ENCODE data around the gene LSMEM2.

The LSMEM2 gene

DNA sequence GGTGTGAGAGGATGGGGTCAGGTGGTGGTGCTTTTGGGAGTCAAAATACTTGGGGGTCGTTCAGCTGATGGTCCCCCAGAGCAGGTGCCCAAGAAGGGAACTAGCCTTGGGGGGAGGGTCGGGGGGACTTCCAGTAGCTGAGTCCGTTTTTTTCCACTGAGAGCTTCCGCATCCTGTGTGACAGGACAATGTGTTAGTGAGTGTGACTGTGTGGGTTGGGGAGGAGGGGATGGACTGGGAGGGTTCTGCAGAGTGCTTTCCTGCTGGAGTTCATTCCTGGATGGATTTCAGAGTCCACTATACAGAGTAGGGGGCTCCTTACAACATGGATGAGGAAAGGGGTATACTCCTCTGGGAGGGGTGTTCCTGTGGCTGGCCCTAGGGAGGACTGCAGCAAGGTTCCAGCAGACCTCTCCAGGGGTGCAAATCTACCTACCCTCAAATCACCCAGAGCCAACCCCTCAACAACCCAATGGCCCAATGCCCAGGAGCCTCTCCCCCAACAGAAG, 44.3 kb downstream of the LSMEM2 start:
- Histone ChIP-seq H3K4me3 (ENCODE audit: low read length) (no peak overlapping the region), H3K36me3 (ENCODE audit: insufficient read depth, low read length) (peaks cover 33% of the 10 kb centered on the region), H3K4me1 (ENCODE audit: insufficient read depth, low read length) (peaks cover 41% of the 10 kb centered on the region), H3K27me3 (ENCODE audit: insufficient read depth, low read length) (no peaks in the 10 kb centered on the region), H3K9me3 (ENCODE audit: low read length) (no peaks in the 10 kb centered on the region), H2AFZ (ENCODE audit: low read depth, low read length) (no peak overlapping the region)

DNA sequence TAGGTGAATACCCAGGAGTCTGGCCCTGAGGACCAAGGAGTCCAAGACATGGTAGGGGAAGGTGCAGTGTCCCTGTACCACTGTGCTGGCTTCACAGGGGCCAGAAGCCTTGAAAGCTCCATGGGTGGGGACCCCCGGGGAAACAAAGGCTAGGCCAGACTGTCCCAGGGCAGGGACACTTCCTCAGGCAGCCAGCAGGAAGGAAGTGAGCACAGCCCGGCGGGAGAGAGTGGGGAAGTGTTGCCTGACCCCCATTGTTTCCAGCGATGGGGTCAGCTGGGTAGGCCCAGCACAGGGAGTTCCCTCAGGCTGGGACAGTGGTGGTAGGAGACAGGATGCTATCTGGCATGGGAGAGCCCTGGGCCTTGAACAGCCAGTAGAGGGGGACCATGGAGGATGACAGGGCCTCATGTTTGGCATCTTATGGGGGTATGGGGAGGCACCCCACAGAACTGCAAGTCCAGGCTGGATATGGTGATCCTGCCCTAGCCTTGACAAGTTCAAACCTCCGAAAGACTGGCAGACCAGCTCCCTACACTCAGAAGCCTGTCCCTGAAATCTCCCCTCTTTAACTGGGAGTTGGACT, 44.8 kb downstream of the LSMEM2 start:
- H3K4me3 ChIP-seq (ENCODE audit: low read length), result no peak overlapping the region
- H3K9me3 ChIP-seq (ENCODE audit: low read length), result no peaks in the 10 kb centered on the region
- peaks cover 44% of the 10 kb centered on the region for H3K4me1 ChIP-seq (ENCODE audit: insufficient read depth, low read length)
- H3K27me3 ChIP-seq (ENCODE audit: insufficient read depth, low read length), result no peaks in the 10 kb centered on the region
- H3K36me3 ChIP-seq (ENCODE audit: insufficient read depth, low read length), result peaks cover 27% of the 10 kb centered on the region
- no peak overlapping the region for H2AFZ ChIP-seq (ENCODE audit: low read depth, low read length)

DNA sequence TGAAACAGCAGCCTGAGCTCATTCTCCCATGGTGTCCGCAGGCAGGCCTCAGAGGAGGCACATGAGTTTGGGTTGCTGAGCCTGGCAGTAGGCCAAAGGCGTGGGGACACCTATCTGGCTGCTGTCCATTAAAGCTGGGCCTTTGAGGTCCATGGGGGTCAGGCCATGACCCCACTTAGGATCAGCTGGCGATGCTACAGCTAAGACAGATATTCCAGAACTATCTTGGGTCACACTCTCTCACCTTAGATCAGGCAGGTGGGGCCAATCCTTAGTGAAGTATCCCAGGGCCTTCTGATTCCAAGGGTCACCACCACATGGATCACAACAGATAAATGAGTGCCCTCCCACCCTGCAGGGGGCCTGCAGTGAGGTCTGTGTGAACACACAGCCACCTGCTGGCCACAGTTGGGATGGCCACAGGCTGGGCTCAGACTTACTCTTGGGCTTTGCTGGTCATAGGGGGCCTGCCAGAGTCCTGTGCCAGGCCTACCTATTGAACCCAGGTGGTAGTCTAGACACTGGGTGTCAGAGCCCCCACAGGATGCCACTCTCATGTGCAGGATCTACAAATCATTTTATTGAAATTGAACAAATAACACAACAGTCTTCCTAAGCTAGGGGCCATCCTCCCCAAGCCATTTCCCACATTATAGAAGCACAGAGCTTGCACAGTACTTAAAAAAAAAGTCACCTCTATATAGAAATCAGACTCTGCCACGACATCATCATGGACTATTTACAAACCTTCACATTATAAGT, 45.6 kb downstream of the LSMEM2 start:
- H3K4me3 ChIP-seq (ENCODE audit: low read length), result no peak overlapping the region
- peaks cover 41% of the 10 kb centered on the region for H3K4me1 ChIP-seq (ENCODE audit: insufficient read depth, low read length)
- no peaks in the 10 kb centered on the region for H3K9me3 ChIP-seq (ENCODE audit: low read length)
- no peaks in the 10 kb centered on the region for H3K27me3 ChIP-seq (ENCODE audit: insufficient read depth, low read length)
- peaks cover 19% of the 10 kb centered on the region for H3K36me3 ChIP-seq (ENCODE audit: insufficient read depth, low read length)
- no peak overlapping the region for H2AFZ ChIP-seq (ENCODE audit: low read depth, low read length)

DNA sequence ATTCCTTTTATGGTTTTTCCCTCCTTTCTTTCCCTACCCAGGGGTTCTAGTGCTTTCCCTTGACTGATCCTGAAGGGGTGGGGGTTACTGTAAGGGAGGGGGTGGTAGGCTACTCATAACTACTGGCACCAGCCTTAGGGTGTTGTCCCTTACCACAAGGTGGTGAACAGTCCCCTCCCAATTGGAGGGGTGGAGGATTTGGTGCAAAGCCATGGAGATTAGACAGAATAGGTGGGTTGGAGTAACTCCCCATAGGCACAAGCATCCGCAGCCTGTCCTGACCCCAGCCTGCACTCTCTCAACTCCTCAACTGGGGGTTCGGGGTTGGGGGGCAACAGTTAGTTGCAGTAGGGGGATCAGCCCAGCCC, 46.2 kb downstream of the LSMEM2 start:
- H3K4me3 ChIP-seq (ENCODE audit: low read length), result no peak overlapping the region
- H3K36me3 ChIP-seq (ENCODE audit: insufficient read depth, low read length), result peaks cover 19% of the 10 kb centered on the region
- H3K4me1 ChIP-seq (ENCODE audit: insufficient read depth, low read length), result peaks cover 35% of the 10 kb centered on the region
- no peaks in the 10 kb centered on the region for H3K9me3 ChIP-seq (ENCODE audit: low read length)
- H3K27me3 ChIP-seq (ENCODE audit: insufficient read depth, low read length), result no peaks in the 10 kb centered on the region
- H2AFZ ChIP-seq (ENCODE audit: low read depth, low read length), result no peak overlapping the region

DNA sequence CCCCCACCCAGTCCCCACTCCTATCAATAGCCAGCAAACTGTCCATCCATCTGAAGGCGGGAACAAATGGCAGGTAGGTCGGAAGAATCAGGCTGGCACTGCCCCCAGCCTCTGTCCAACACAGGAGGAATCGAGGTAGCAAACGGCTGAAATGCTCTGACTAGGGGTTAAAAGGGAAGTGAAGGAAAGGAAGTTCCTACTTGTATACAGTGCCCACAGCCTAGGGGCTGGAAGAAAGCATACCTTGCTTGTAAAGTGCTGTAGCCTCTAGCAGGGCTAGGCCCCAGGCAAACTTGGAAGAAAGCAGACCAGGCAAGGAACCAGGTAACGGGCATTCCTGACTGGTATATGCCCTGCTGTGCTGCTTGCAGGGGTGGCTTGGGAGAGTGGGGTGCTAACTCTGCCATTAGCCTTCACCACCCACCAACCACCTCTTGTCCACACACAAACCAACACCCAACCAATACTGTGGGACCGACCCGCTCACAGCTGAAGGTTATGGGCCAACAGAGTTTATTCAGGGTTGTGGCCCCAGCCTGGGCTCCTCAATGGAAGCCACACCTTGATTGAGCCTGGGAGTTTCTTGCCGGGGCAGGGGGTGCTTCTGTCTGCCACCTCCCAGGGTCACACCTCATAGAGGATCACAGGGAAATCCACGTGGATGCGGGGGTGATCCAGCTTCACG, 46.8 kb downstream of the LSMEM2 start:
- Histone ChIP-seq H2AFZ (ENCODE audit: low read depth, low read length) (no peak overlapping the region), H3K4me3 (ENCODE audit: low read length) (no peak overlapping the region), H3K27me3 (ENCODE audit: insufficient read depth, low read length) (no peaks in the 10 kb centered on the region), H3K9me3 (ENCODE audit: low read length) (no peaks in the 10 kb centered on the region), H3K36me3 (ENCODE audit: insufficient read depth, low read length) (peaks cover 25% of the 10 kb centered on the region), H3K4me1 (ENCODE audit: insufficient read depth, low read length) (peaks cover 30% of the 10 kb centered on the region)

DNA sequence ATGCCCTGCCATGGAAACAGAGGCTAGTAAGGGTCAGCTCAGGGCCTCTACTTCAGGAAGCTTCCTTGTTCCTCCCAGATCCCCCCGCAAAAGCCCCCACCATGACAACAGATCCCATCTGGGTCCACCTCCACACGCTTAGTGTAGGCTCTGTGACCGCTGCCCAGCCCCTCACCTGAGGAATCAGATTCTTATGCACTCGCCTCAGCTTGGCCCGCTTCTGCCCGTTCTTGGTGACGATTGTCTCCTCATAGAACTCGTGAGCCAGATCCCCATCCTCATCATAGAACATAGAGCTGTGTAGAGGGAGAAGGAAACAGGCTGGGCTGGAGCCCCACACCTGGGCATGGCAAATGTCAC, 47.3 kb downstream of the LSMEM2 start:
- Histone ChIP-seq H2AFZ (ENCODE audit: low read depth, low read length) (no peak overlapping the region), H3K4me3 (ENCODE audit: low read length) (no peak overlapping the region), H3K9me3 (ENCODE audit: low read length) (no peaks in the 10 kb centered on the region), H3K27me3 (ENCODE audit: insufficient read depth, low read length) (no peaks in the 10 kb centered on the region), H3K36me3 (ENCODE audit: insufficient read depth, low read length) (peaks cover 30% of the 10 kb centered on the region), H3K4me1 (ENCODE audit: insufficient read depth, low read length) (peaks cover 28% of the 10 kb centered on the region)

DNA sequence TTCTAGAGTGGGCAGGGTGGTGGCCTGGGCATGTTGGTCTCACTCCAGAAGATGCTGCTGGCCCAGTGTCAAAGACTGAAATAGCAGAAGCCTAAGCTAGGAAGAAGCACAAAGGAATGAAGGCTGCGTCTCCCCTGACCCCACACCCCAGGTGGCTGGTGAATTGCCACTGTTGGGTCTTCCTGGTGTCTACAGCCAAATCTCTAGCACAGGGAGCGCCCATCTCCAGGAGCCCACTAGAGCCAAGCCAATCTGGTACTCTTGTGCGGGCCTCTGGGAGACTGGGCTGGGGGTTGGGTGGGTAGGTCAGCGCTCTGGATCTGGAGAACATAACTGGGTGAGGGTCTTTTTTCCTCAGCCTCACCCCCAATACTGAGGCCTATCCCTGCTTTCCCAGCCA, 48.2 kb downstream of the LSMEM2 start:
- H3K9me3 ChIP-seq (ENCODE audit: low read length), result no peaks in the 10 kb centered on the region
- H2AFZ ChIP-seq (ENCODE audit: low read depth, low read length), result no peak overlapping the region
- H3K36me3 ChIP-seq (ENCODE audit: insufficient read depth, low read length), result peaks cover 40% of the 10 kb centered on the region
- H3K4me1 ChIP-seq (ENCODE audit: insufficient read depth, low read length), result peaks cover 24% of the 10 kb centered on the region
- H3K4me3 ChIP-seq (ENCODE audit: low read length), result peak overlapping the region; percentile 79
- H3K27me3 ChIP-seq (ENCODE audit: insufficient read depth, low read length), result no peaks in the 10 kb centered on the region

DNA sequence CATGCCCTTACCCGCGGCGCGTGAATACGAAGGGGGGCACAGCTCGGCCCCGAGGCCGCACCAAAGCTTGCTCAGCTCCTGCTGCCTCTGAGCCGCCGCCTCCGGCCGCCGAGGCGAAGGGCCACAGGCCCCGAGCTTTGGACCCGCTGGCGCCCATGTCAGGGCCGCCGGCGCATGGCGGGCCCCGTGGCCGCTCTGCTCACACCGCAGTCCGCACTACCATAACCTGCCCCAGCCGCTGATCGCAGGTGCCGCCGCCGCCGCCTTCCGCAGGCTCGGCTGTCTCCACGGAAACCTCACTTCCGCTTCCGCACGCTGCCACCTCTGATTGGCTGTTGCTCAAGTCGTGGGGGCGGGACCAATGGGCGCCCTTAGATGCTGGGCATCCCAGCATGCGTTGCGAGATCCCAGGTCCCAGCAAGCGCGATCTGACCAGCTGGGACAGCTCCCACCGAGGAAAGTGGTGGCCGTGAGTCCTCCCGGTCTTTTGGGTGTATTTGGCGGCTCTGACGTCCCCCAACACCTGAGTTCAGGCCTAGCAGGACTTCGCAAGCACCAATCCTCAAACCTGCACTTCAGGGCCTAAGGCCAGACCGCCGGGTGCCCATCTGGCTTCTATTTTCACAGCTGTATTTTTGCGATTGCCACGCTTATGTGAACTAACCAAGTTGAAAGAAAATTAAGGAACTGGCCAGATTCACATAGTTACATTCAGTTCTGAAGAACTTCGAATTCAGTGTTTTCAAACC, 49.2 kb downstream of the LSMEM2 start, which contains the start of gene TUSC2:
Gene TUSC2, minus strand, starts transcription at position 281 of the 749 bp plus-strand sequence. Its CDS starts 124 bp downstream, at position 157.
- Histone ChIP-seq H2AFZ (ENCODE audit: low read depth, low read length) (no peak within 1 kb of the TSS), H3K36me3 (ENCODE audit: insufficient read depth, low read length) (peaks cover 43% of the 10 kb centered on the region), H3K4me1 (ENCODE audit: insufficient read depth, low read length) (peaks cover 22% of the 10 kb centered on the region), H3K9me3 (ENCODE audit: low read length) (no peaks in the 10 kb centered on the region), H3K27me3 (ENCODE audit: insufficient read depth, low read length) (no peaks in the 10 kb centered on the region), H3K4me3 (ENCODE audit: low read length) (peak within 1 kb of the TSS; percentile 79)

DNA sequence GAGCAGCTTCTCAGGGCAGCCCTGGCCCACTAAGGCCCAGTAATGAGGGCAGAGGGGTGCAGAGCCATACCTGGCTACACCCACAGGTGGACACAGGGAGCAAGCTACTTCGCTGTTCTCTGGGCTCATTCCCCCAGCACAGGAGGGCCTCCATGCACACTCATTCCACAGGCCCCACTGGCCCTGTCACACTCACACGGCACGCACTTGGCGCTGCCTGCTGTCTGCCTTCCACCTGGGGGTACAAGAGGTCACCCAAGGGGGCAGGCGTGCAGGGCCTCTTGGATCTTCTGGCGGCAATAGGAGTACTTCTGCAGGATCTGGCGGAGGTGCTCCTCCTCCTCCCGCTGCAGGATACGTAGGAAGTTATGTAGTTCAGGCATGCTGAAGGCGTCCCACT, 51.4 kb downstream of the LSMEM2 start:
- no peaks in the 10 kb centered on the region for H3K9me3 ChIP-seq (ENCODE audit: low read length)
- H3K4me3 ChIP-seq (ENCODE audit: low read length), result no peak overlapping the region
- H3K27me3 ChIP-seq (ENCODE audit: insufficient read depth, low read length), result no peaks in the 10 kb centered on the region
- peaks cover 43% of the 10 kb centered on the region for H3K36me3 ChIP-seq (ENCODE audit: insufficient read depth, low read length)
- no peak overlapping the region for H2AFZ ChIP-seq (ENCODE audit: low read depth, low read length)
- H3K4me1 ChIP-seq (ENCODE audit: insufficient read depth, low read length), result peaks cover 17% of the 10 kb centered on the region

DNA sequence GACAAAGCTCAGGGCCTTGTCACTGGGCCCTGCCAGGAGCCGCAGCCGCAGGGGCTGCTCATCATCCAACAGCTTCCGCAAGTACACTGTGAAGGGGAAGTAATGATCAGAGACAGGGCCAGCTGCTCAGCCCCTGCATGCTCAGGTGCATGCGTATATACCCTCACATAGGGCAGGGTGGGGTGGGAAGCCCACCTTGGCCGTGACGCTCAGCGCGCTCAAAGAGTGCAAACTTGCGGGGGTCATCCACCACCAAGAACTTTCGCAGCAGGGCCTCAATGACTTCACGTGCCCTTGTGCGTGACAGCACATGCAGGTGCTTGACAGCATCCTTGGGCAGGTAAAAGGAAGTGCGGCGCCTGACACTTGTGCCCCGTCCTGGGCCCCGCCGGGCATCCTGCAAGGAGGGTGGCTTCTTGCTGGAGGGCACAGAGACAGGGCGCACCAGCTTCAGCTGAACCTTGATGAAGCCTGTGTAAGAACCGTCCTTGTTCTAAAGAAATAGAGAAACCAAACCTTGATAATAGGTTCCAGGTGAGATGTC, 52.5 kb downstream of the LSMEM2 start:
- Histone ChIP-seq H2AFZ (ENCODE audit: low read depth, low read length) (no peak overlapping the region), H3K4me1 (ENCODE audit: insufficient read depth, low read length) (peaks cover 27% of the 10 kb centered on the region), H3K4me3 (ENCODE audit: low read length) (no peak overlapping the region), H3K27me3 (ENCODE audit: insufficient read depth, low read length) (no peaks in the 10 kb centered on the region), H3K36me3 (ENCODE audit: insufficient read depth, low read length) (peaks cover 32% of the 10 kb centered on the region), H3K9me3 (ENCODE audit: low read length) (no peaks in the 10 kb centered on the region)

DNA sequence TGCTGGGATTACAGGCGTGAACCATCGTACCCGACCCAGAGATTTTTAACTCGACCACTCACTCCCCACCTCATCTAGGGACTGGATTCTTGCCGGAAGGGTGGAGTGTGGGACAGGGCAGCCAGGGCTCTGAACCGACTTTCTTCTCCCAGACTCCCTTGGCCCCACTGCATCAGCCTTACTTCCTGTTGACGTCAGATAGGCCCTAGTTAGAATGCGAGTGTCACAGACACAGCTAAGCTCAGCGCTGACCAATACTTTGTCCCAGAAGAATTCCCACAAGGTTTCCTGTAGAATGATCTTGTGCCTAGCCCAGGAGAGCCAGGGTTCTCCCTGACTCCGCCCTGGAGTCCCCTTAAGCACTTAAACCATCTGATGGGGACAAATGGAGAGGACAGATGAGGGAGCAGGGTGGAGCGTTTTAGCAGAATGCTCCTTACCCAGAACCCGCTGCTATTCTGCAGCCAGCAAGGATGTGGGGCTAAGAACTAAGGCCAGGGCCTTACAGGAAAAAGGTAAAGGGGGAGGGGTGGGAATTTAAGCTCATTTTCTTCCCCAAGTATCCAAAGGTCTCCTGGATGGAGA, 54.9 kb downstream of the LSMEM2 start:
- Histone ChIP-seq H3K4me1 (ENCODE audit: insufficient read depth, low read length) (peaks cover 18% of the 10 kb centered on the region), H3K4me3 (ENCODE audit: low read length) (no peak overlapping the region), H3K36me3 (ENCODE audit: insufficient read depth, low read length) (peaks cover 32% of the 10 kb centered on the region), H2AFZ (ENCODE audit: low read depth, low read length) (no peak overlapping the region), H3K27me3 (ENCODE audit: insufficient read depth, low read length) (no peaks in the 10 kb centered on the region), H3K9me3 (ENCODE audit: low read length) (no peaks in the 10 kb centered on the region)

DNA sequence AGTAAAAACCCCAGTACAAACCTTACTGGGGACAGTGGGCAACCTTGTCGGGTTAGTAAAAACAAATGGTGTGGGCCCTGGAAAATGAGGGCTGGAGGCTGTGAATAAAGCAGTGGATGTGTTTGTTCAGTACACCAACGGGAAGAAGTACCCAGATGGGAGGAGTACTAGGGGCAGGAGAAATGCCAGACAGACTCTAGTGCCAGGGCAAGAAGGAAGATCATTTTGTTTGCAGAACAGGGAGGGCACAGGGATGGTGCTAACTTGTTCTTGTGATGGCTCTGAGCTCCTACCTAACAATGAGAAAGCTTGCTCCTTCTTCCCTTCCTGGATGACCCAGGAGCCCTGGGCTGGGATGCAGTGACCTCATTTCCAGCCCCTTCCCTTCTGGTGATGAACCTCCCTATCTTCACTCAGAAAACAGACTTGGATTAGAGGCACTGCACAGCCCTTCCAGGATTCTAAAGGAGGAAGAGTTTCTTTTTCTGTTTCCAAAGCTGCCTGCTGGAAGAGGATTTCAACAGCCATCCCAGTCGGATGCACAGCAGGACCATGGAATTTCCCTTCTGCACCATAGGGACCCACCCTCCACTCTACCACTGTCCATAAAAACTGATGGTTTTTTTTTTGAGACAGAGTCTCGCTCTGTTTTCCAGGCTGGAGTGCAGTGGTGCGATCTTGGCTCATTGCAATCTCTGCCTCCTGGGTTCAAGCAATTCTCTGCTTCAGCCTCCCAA, 55.6 kb downstream of the LSMEM2 start:
- no peaks in the 10 kb centered on the region for H3K27me3 ChIP-seq (ENCODE audit: insufficient read depth, low read length)
- H3K9me3 ChIP-seq (ENCODE audit: low read length), result no peaks in the 10 kb centered on the region
- H3K4me1 ChIP-seq (ENCODE audit: insufficient read depth, low read length), result peaks cover 18% of the 10 kb centered on the region
- no peak overlapping the region for H2AFZ ChIP-seq (ENCODE audit: low read depth, low read length)
- H3K4me3 ChIP-seq (ENCODE audit: low read length), result no peak overlapping the region
- H3K36me3 ChIP-seq (ENCODE audit: insufficient read depth, low read length), result peaks cover 32% of the 10 kb centered on the region
